Nephron progenitor cell (in vitro differentiated cells): ENCODE results near the gene GRID2.

Experiments
- DNase-seq: peaks from one replicate; pipeline ENCODE4 v3.0.0; 2021
- H3K27ac Mint-ChIP-seq: 2 replicates; pipeline ENCODE4 v1.8.0; 2021; ENCODE audit warnings: mild to moderate bottlenecking, moderate library complexity, mixed read lengths
- H3K27me3 Mint-ChIP-seq: 2 replicates; pipeline ENCODE4 v1.8.0; 2021; ENCODE audit warnings: mild to moderate bottlenecking, low read depth, mixed read lengths; ENCODE audit not compliant: poor library complexity
- H3K36me3 Mint-ChIP-seq: 2 replicates; pipeline ENCODE4 v1.8.0; 2021; ENCODE audit warnings: low read depth, mixed read lengths
- H3K4me1 Mint-ChIP-seq: 2 replicates; pipeline ENCODE4 v1.8.0; 2021; ENCODE audit warnings: mixed read lengths
- H3K4me3 Mint-ChIP-seq: 2 replicates; pipeline ENCODE4 v1.8.0; 2021; ENCODE audit warnings: mild to moderate bottlenecking, moderate library complexity, mixed read lengths
- H3K9me3 Mint-ChIP-seq: 2 replicates; pipeline ENCODE4 v1.8.0; 2021; ENCODE audit warnings: mild to moderate bottlenecking, moderate library complexity, mixed read lengths
- TF ChIP-seq, protein P1 (sequence below): fragments of 200-600 bp; sonication (generic); IDR thresholded peaks from 2 replicates; pipeline ENCODE4 v1.5.0; 2021; ENCODE audit warnings: antibody characterized with exemption

Gene GRID2

DNA sequence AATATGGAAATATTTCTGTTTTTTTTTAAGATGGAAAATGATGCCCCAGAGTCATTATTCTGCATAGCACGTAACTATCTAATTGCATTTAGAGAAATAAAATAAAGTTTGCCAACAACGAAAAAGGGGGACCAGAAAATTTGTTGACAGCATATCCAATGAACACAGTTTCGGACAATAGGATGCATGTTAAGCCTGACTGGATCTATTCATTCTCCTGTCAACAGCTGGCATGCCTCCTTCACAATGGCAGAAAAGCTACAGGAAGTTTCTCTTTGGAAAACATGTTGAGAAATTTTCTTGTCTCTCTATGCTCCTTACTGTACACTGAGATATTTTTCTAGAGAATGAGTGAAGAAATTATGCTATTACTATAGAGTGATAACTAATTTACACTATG is 262.5 kb downstream of the GRID2 start:
- Mint-ChIP-seq H3K36me3 (no peaks in the 10 kb centered on the region), H3K27ac (no peak overlapping the region), H3K27me3 (no peaks in the 10 kb centered on the region), H3K9me3 (peaks cover 15% of the 10 kb centered on the region), H3K4me3 (no peak overlapping the region), H3K4me1 (no peaks in the 10 kb centered on the region)
- DNase-seq = no peak
- TF ChIP-seq, protein P1, sequence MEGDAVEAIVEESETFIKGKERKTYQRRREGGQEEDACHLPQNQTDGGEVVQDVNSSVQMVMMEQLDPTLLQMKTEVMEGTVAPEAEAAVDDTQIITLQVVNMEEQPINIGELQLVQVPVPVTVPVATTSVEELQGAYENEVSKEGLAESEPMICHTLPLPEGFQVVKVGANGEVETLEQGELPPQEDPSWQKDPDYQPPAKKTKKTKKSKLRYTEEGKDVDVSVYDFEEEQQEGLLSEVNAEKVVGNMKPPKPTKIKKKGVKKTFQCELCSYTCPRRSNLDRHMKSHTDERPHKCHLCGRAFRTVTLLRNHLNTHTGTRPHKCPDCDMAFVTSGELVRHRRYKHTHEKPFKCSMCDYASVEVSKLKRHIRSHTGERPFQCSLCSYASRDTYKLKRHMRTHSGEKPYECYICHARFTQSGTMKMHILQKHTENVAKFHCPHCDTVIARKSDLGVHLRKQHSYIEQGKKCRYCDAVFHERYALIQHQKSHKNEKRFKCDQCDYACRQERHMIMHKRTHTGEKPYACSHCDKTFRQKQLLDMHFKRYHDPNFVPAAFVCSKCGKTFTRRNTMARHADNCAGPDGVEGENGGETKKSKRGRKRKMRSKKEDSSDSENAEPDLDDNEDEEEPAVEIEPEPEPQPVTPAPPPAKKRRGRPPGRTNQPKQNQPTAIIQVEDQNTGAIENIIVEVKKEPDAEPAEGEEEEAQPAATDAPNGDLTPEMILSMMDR = no peak

DNA sequence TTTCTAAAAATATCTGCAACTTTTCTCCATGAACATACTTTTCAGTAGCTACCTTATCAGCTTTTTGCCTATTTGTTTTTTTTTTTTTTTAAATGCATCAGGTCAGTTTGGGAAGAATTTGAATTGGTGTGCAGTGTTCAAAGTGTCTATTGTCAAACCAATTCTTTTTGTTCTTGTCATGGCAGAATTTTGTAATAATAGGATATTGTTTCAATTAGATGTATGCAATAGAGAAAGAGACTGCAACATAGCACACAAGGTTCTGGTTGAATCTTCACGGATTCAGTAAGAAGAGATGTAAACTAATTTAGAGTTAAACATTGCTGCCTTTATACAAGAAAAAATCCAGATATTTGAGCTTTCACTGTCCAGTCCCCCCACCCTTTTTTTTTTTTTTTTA is 277.1 kb downstream of the GRID2 start:
- no peak for DNase-seq
- TF ChIP-seq, protein P1 = no peak
- Mint-ChIP-seq H3K36me3 (no peaks in the 10 kb centered on the region), H3K4me1 (no peaks in the 10 kb centered on the region), H3K4me3 (no peak overlapping the region), H3K27ac (no peak overlapping the region), H3K27me3 (no peaks in the 10 kb centered on the region), H3K9me3 (no peaks in the 10 kb centered on the region)

DNA sequence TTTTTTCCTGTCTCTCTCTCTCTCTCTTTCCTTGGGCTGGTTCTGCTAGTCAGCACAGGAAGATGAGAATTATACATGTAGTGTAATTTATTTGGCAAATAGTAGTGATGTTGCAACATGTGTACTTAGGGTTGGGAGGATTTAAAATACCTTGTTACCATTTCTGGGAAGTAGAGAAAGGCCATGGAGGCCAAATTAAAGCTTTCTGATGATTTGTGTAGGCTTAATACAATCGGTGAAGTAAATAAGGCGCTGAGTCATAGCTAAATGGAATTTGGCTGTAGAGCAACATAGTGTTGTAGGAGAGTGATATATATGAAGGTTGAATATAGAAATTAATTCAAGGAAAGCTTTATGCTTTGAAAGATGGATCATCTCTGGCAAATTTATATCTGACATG is 295.3 kb downstream of the GRID2 start:
- DNase-seq = no peak
- Mint-ChIP-seq H3K27ac (no peak overlapping the region), H3K9me3 (no peaks in the 10 kb centered on the region), H3K27me3 (no peaks in the 10 kb centered on the region), H3K4me1 (peaks cover 10% of the 10 kb centered on the region), H3K4me3 (no peak overlapping the region), H3K36me3 (no peaks in the 10 kb centered on the region)
- TF ChIP-seq, protein P1 = no peak

DNA sequence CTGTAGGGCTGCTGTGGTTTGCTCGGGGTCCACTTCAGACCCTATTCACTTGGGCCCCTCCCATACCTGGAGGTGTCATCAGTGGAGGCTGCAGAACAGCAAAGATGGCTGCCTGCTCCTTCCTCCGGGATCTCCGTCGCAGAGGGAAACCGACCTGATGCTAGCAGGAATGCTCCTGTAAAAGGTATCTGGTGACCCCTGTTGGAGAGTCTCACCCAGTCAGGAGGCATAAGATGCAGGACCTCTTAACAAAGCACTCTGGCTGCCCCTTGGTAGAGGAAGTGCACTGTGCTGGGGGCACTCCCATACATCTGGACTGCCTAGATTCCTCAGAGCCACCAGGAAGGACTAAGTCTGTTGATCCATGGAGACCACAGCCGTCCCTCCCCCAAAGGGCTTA is 296.9 kb downstream of the GRID2 start:
- no peaks in the 10 kb centered on the region for H3K9me3 Mint-ChIP-seq
- H3K4me1 Mint-ChIP-seq = peaks cover 10% of the 10 kb centered on the region
- H3K27me3 Mint-ChIP-seq = peaks cover 3% of the 10 kb centered on the region
- no peak overlapping the region for H3K4me3 Mint-ChIP-seq
- H3K36me3 Mint-ChIP-seq = no peaks in the 10 kb centered on the region
- TF ChIP-seq, protein P1 = no peak
- no peak overlapping the region for H3K27ac Mint-ChIP-seq
- peak; percentile 3 for DNase-seq

DNA sequence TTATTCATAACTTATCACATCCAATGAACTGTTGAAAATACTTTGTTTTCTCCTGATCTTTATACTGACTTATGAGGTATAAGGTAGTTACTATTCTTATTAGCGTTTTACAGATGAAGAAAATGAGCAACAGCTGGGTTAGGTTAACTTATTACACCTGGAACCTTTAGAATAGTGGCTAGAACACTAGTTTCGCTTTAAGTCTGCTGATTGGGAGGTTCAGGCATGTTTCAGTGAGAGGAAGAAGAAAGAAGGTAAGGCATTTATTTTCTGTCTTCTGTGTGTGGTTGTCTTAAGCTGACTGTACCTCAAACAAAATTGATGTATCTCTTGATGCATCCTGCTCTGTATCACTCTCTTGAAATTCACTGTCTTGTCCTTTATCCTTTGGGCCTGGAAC is 302.5 kb downstream of the GRID2 start:
- H3K36me3 Mint-ChIP-seq = no peaks in the 10 kb centered on the region
- peaks cover under 1% of the 10 kb centered on the region for H3K4me1 Mint-ChIP-seq
- no peaks in the 10 kb centered on the region for H3K9me3 Mint-ChIP-seq

DNA sequence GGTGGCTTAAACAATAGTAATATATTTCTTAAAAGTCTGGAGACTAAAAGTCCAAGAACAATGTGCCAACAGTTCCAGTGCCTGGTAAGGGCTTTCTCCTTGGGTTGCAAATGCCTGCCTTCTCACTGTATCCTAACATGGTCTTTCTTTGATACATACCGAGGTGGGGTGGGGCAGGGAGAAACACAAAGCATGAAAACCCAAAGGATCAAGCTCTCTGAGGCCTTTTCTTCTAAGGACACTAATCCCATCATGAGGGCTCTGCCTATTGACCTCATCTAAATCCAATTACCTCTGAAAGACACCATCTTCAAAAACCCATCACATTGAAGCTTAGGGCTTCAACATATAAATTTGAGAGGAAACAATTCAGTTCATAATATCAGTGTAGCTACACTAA is 311.3 kb downstream of the GRID2 start:
- TF ChIP-seq, protein P1 = no peak
- Mint-ChIP-seq H3K27ac (no peak overlapping the region), H3K4me1 (no peaks in the 10 kb centered on the region), H3K36me3 (no peaks in the 10 kb centered on the region), H3K4me3 (no peak overlapping the region), H3K27me3 (no peaks in the 10 kb centered on the region), H3K9me3 (no peaks in the 10 kb centered on the region)
- DNase-seq = no peak

More for the DNA sequence above, 302.5 kb downstream of the GRID2 start:
- DNase-seq = no peak
- Mint-ChIP-seq H3K4me3 (no peak overlapping the region), H3K27ac (no peak overlapping the region), H3K27me3 (peaks cover 3% of the 10 kb centered on the region)
- TF ChIP-seq, protein P1 = no peak
